HEK293 (cell line): ENCODE measurements around the gene ARHGAP36.

Experiments
- CTCF ChIA-PET: fragments of 350-600 bp; formaldehyde crosslinking; extraction: SDS; loops from one replicate; lab custom pipeline; 2021; ENCODE audit warnings: antibody characterized with exemption; lab: Yijun Ruan, JAX
- POLR2A ChIA-PET: fragments of 300-600 bp; formaldehyde crosslinking; extraction: SDS; loops from one replicate; lab custom pipeline; 2020; ENCODE audit warnings: antibody characterized with exemption, inconsistent platforms; lab: Yijun Ruan, JAX
- H3K27ac ChIP-seq: fragments of 200-500 bp; sonication (Bioruptor generic); 2 replicates; pipeline ENCODE4 v1.5.1; 2014; ENCODE audit warnings: low read depth, low read length, control low read depth, inconsistent platforms; ENCODE audit errors: extremely low read depth
- H3K36me3 ChIP-seq, 2 experiments: fragments of 200-500 bp in 1 of 2; sonication (Bioruptor generic) in 1 of 2; 1 replicate in 1 of 2; 2 replicates in 1 of 2; pipeline ENCODE4 v1.5.1; 2014 to 2017; ENCODE audit warnings: inconsistent platforms in 2 of 2, low read length in 2 of 2; ENCODE audit not compliant: control insufficient read depth in 2 of 2, insufficient read depth in 1 of 2
- H3K4me1 ChIP-seq: fragments of 200-500 bp; sonication (Bioruptor generic); 2 replicates; pipeline ENCODE4 v1.5.1; 2014; ENCODE audit warnings: mild to moderate bottlenecking, low read length, inconsistent platforms; ENCODE audit not compliant: control insufficient read depth, insufficient read depth
- H3K4me3 ChIP-seq: 2 replicates; pipeline ENCODE4 v1.5.1; 2011; ENCODE audit warnings: low read depth, mild to moderate bottlenecking, control low read depth, low read length, moderate library complexity
- H3K9me3 ChIP-seq: fragments of 200-500 bp; sonication (Bioruptor generic); 2 replicates; pipeline ENCODE4 v1.5.1; 2014; ENCODE audit warnings: low read depth, low read length, inconsistent platforms; ENCODE audit not compliant: control insufficient read depth, insufficient read depth
- BCL11B ChIP-seq: fragments of 450-650 bp; formaldehyde crosslinking; IDR thresholded peaks from 2 replicates; pipeline ENCODE4 v1.5.1; 2016; ENCODE audit warnings: low read depth, missing biosample characterization, missing genetic modification characterization
- KLF7 ChIP-seq: fragments of 450-650 bp; formaldehyde crosslinking; IDR thresholded peaks from 2 replicates; pipeline ENCODE4 v1.5.1; 2016; ENCODE audit warnings: missing biosample characterization, missing genetic modification characterization, borderline replicate concordance
- ZBTB21 ChIP-seq: fragments of 450-650 bp; formaldehyde crosslinking; IDR thresholded peaks from 2 replicates; pipeline ENCODE4 v1.5.1; 2017; ENCODE audit warnings: missing biosample characterization, missing genetic modification characterization
- ZFHX2 ChIP-seq: fragments of 450-650 bp; formaldehyde crosslinking; conservative IDR thresholded peaks from 2 replicates; pipeline ENCODE4 v1.5.1; 2016; ENCODE audit warnings: missing biosample characterization, missing genetic modification characterization
- ZNF146 ChIP-seq: fragments of 450-650 bp; formaldehyde crosslinking; IDR thresholded peaks from 2 replicates; pipeline ENCODE4 v1.5.1; 2016; ENCODE audit warnings: missing biosample characterization, missing genetic modification characterization
- ZNF16 ChIP-seq: fragments of 450-650 bp; formaldehyde crosslinking; IDR thresholded peaks from 2 replicates; pipeline ENCODE4 v1.5.1; 2016; ENCODE audit warnings: low read depth, missing biosample characterization, missing genetic modification characterization
- ZNF24 ChIP-seq: fragments of 450-650 bp; formaldehyde crosslinking; IDR thresholded peaks from 2 replicates; pipeline ENCODE4 v1.5.1; 2016; ENCODE audit warnings: missing biosample characterization, missing genetic modification characterization
- ZNF488 ChIP-seq: fragments of 450-650 bp; formaldehyde crosslinking; IDR thresholded peaks from 2 replicates; pipeline ENCODE4 v1.5.1; 2016; ENCODE audit warnings: missing biosample characterization, missing genetic modification characterization
- ZNF510 ChIP-seq: fragments of 450-650 bp; formaldehyde crosslinking; IDR thresholded peaks from 2 replicates; pipeline ENCODE4 v1.5.1; 2018; ENCODE audit warnings: mild to moderate bottlenecking, missing genetic modification characterization, missing biosample characterization; ENCODE audit not compliant: insufficient replicate concordance
- ZNF529 ChIP-seq: fragments of 450-650 bp; formaldehyde crosslinking; IDR thresholded peaks from 2 replicates; pipeline ENCODE4 v1.5.1; 2017; ENCODE audit warnings: missing genetic modification characterization, missing biosample characterization; ENCODE audit not compliant: insufficient replicate concordance
- ZNF76 ChIP-seq: fragments of 450-650 bp; formaldehyde crosslinking; IDR thresholded peaks from 2 replicates; pipeline ENCODE4; 2016; ENCODE audit warnings: low read depth, missing biosample characterization, missing genetic modification characterization, borderline replicate concordance
- TF ChIP-seq, protein P1 (sequence below): fragments of 450-650 bp; formaldehyde crosslinking; IDR thresholded peaks from 2 replicates; pipeline ENCODE4 v1.5.1; 2016; ENCODE audit warnings: missing biosample characterization, missing genetic modification characterization

Gene ARHGAP36

DNA sequence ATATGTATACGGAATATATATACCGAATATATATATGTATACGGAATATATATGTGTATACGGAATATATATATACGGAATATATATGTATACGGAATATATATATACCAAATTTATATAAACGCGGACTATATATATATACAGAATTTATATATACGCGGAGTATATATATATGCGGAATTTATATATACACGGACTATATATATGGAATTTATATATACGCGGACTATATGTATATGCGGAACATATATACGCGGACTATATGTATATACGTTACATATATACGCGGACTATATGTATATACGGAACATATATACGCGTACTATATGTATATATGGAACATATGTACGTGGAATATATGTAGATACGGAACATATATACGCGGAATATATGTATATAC lies 78.6 kb downstream of the ARHGAP36 start (continued):
- TF ChIP-seq ZNF488 (no peak), KLF7 (no peak), ZBTB21 (no peak), ZNF146 (tag by site-specific recombination) (no peak), ZNF16 (tag by site-specific recombination) (no peak), ZNF24 (no peak), BCL11B (tag by site-specific recombination) (no peak), ZFHX2 (tag by site-specific recombination) (no peak), ZNF76 (tag by site-specific recombination) (no peak)
- TF ChIP-seq, protein P1, sequence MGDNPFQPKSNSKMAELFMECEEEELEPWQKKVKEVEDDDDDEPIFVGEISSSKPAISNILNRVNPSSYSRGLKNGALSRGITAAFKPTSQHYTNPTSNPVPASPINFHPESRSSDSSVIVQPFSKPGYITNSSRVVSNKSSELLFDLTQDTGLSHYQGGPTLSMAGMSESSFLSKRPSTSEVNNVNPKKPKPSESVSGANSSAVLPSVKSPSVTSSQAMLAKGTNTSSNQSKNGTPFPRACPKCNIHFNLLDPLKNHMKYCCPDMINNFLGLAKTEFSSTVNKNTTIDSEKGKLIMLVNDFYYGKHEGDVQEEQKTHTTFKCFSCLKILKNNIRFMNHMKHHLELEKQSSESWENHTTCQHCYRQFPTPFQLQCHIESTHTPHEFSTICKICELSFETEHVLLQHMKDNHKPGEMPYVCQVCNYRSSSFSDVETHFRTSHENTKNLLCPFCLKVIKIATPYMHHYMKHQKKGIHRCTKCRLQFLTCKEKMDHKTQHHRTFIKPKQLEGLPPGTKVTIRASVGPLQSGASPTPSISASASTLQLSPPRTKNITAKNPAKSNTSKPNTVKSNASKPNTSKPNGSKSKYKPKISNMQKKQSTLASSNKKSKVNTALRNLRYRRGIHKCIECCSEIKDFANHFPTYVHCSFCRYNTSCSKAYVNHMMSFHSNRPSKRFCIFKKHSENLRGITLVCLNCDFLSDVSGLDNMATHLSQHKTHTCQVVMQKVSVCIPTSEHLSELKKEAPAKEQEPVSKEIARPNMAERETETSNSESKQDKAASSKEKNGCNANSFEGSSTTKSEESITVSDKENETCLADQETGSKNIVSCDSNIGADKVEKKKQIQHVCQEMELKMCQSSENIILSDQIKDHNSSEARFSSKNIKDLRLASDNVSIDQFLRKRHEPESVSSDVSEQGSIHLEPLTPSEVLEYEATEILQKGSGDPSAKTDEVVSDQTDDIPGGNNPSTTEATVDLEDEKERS (tag by site-specific recombination): no peak

GRCh38 chrX:131139072-131139471 lies 80.9 kb downstream of the ARHGAP36 start:
- no peaks in the 10 kb centered on the region for H3K36me3 ChIP-seq
- POLR2A ChIA-PET: no interaction called here
- H3K9me3 ChIP-seq: no peaks in the 10 kb centered on the region
- H3K4me3 ChIP-seq: no peak overlapping the region
- H3K4me1 ChIP-seq: no peaks in the 10 kb centered on the region
- H3K27ac ChIP-seq: no peak overlapping the region
- CTCF ChIA-PET: no interaction called here
- TF ChIP-seq ZNF529 (no peak), ZNF510 (tag by site-specific recombination) (no peak)
